Ecto neural progenitor cell (in vitro differentiated cells): ENCODE data around the gene LKAAEAR1.

Experiments used
- DNase-seq: peaks from one replicate; pipeline ENCODE4 v3.0.0-alpha.2; 2018; ENCODE audit warnings: low spot score

LKAAEAR1 gene

GRCh38 chr20:64050261-64051032, 33.8 kb downstream of the LKAAEAR1 start:
- peak; percentile 51 for DNase-seq

DNA sequence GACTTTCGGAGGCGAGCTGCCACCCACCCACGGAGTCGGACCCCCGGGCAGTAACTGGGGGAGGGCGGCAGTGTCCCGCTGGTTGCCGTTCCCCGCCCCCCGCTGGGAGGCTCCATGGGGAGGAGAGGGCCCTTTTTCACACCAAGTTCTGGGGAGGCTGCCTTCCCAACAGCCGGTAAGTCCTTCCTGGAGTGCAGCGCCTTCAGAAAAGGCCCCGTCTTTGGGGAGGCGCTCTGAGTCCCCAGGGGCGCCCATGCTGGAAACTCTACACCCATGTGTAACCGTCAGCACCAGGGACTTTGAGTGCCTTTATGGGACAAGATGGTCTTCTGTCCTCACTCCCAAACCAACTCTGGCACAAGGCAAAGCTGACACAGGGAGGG, 34.3 kb downstream of the LKAAEAR1 start:
- DNase-seq, result peak; percentile 54

DNA sequence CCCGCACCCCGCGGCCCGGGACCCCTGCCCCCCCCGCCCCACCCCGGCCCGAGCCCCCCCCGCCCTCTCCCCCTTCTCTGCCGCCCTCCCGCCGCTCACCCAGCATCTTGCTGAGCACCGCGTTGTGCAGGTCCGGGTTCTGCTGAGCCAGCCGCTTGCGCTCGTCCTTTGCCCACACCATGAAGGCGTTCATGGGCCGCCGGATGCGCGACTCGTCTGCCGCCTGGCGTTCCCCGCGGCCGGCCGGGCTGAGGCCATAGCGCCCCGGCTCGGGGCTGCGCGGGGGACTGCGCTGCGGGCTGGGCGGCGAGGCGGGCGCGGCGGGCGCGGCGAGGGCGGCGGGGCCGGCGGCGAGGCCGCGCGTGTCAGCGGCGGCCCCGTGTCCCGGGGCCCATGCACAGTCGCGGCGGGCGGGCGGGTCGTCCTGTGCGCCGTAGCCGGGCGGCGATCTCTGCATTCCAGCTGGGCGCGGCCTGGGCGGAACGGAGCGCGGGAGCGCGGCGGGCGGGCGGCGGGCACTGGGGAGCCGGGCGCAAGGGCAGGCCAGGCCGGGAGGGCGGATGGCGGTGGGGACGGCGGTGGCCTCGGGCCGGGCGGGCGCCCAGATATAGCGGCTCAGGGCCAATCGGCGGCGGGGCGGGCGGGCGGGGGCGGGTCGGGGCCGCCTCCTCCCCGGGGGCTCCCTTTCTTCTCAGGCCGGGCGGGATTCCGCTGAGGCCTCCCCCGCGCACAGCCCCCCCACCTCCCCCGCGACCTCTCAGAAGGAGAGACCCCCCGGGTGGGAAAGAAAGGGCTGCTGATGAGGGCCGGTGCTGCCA, 34.9 kb downstream of the LKAAEAR1 start, which contains the start of gene SOX18:
Gene SOX18 (minus strand): TSS at position 580 of the 818 bp plus-strand sequence. CDS start 123 bp downstream, at position 457.
- peak; percentile 65 for DNase-seq

DNA sequence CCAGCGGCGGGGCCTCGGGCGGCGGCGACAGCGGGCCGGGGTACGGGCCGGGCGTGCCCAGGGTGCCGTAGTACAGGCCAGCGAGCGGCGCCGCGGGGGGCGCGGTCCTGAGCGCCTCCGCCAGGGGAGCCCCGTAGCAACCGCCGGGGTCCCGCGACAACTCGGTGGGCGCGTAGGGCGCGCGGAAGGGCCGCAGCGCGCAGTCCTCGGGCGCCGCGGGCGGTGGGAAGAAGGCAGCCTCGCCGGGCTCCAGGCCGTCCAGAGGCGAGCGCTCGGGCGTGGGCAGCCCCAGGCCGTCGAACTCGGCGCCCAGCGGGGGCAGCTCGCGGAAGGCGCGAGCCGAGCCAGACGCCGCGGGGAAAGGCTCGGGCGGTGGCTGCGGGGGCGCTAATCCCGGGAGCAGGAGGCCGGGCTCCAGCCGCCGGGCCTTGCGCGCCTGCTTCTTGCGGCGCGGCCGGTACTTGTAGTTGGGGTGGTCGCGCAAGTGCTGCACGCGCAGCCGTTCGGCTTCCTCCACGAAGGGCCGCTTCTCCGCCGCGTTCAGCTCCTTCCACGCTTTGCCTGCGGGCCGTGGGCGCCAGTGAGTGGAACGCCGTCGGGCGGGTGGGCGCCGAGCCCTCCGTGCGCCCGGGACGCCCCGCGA, 35.7 kb downstream of the LKAAEAR1 start:
- peak; percentile 62 for DNase-seq

- no peak for DNase-seq
Observed at GRCh38 chr20:64047968-64048401, 36.2 kb downstream of the LKAAEAR1 start.

GRCh38 chr20:64047046-64047389, 37.2 kb downstream of the LKAAEAR1 start:
- no peak for DNase-seq

DNA sequence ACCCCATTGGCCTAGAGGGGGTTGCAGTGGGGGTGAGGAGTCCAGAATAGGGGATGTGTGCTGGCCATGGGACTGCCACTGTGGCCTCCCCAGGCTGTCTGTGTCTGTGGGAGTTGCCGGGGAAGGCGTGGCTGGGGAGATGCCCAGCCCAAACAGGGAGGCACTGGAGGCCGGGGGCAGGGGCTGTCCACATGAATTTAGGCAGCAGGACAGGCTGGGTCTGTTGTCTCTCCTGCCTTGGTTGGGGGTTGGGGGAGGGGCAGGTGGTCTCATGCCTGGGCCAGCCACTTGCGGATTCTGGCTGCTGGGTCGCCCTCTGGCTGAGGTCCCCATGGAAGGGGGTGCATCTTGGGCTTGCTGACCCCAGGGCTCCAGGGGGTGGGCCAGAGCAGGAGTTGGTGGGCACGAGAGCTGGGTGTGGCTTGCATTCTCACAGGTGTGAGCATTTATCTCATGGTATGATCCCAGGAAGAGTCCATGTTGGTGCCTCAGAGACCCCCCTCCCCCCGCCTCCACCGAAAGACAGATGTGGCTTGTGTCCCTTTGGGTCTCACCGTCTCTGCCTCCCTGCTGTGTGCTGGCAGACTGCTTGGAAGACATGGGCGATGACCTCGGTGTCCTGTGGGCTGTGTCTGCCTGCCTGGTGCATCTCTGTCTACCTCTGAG, 38.7 kb downstream of the LKAAEAR1 start:
- DNase-seq, result no peak

- no peak for DNase-seq
Observed at GRCh38 chr20:64044484-64045247, 39.5 kb downstream of the LKAAEAR1 start.

GRCh38 chr20:64043768-64044167, 40.4 kb downstream of the LKAAEAR1 start:
- DNase-seq, result no peak

GRCh38 chr20:64042054-64042781, 42.0 kb downstream of the LKAAEAR1 start:
- no peak for DNase-seq

DNA sequence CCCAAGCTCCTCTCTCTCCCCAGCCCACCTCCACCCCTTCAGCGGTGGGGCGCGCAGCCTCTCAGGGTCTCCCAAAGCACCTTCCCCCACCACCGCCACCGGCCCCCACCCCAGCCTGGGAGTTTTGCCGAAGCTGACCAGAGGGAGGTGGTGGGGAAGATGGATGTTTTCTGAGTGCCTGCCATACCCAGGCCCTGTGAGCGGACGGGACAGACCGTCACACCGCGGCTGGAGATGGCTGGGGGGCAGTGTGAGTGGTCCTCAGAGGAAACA, 42.5 kb downstream of the LKAAEAR1 start:
- DNase-seq, result no peak

DNA sequence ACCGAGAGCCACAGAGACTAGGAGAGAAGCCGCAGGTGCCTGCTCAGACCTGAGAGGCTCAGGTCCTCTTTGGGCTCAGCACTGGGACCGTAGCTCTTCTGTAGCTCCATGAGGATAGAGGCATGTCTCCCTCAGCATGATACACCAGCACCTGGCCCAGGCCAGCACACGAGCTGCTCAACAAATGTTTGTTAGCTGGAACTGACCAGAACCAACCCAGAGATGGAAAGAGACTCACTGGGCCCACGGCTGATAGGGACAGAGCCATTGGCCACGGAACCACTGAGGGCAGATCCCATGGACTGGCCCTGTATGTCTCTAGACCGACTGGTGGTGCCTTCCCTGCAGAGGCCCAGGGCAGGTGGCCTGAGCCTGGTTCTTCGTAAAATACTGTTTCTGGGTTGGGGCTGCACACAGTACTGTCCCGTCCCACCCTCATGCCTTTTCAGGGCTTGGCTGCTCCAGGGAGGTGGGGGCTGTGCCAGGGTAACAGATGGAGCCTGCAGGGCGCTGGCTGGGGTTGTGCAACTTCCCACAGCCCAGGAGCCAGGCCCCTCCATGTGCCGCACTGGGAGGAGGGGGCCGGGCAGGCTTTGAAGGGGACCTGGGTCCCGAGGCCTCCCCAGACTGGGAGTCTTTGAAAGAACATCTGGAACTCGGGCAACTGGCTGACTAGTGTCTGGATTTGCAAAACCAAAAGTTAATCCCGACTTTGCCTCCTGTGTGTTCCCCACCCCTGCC, 43.0 kb downstream of the LKAAEAR1 start:
- DNase-seq, result no peak

DNA sequence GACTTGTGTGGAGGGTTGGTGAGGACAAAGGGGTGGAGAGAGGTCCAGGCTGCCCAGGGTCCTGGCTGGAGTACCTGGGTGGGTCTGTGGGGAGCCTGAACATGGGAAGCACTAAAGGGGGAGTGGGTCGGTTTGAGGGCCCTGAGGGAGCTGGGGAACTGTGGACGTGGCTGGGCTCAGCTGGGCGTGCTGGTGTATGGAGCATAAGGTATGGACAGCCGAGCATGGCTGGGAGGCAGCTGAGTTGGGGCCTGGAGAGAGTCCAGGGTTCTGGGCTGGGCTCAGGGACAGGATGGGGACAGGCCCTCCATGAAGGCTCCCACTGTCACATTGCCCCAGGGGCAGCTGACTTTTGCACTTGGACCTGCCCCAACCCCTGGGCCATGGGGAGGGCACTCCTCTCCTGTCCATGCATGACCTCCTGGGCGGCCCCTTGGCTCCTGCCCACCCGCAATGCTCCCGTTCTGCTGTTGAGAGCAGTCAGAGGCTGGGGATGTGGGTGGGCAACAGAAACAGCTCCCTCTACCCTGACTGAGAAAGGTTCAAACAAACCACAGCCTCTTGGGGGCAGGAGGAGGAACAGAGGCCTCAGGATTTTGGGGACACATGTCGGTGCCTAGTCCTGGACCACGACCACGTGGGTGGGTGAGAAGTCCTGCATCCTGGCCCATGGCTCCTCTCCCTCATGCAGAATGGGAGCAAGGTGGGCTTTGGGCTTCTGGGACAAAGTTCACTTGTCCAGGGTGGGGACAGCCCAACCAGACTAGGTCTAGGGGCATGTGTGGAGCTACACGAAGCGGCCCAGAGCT, 43.8 kb downstream of the LKAAEAR1 start:
- DNase-seq, result no peak

GRCh38 chr20:64039293-64040160, 44.7 kb downstream of the LKAAEAR1 start:
- no peak for DNase-seq

- DNase-seq, result peak; percentile 87
Observed at GRCh38 chr20:64038565-64039292, 45.5 kb downstream of the LKAAEAR1 start.

DNA sequence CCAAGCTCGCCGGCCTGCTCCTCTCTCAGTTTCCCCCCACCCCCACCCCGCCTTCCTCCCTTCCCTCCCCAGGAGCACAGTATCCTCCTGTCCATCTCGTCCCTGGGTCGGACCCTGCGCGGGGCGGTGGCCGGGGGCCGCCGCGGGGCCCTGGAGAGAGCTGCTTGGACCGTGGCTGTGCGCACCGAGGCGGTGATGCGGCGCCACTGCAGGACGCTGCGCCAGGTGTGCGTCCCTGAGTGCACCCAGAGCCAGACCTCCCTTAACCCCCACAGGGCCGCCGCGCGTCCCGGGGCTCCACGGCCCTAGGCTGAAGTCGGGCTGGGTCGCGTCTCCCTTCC, 46.0 kb downstream of the LKAAEAR1 start:
- DNase-seq, result no peak

DNA sequence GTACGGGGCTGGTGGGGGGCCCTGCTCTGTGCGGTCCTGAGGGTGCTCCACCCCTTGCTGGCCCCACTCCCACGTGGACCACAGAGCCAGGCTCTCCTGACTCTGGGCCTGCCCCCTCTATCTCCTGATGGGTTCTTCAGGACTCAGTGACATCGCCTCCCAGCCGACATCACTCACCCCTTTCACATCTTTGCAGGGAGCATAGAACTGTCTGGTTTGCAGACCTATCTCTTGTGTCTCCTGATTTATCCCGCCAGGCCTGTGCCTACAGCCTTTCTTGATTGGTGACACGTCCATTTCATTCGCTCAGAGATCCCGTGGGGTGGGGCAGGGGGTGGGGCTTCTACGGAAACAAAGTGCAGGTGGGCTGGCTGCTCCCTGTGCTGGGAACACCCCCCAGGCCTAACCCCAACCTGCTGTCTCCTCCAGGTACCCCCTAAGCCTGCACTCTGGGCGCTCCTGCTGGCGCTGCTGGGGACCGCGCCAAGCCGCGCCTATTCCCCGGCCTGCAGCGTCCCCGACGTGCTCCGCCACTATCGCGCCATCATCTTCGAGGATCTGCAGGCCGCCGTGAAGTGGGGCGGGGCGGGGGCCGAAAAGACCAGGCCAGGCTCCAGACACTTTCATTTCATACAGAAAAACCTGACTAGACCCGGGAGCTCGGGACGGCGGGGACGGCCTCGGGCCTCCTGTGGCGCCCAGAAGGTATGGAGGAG, 46.5 kb downstream of the LKAAEAR1 start:
- DNase-seq, result peak; percentile 54
